NCI-H2081 treated with DMSO at 0.1 percent for 48 hours (cell line): Measurements from ENCODE around the gene CALHM3.

Experiments
- DNase-seq: peaks from one replicate; lab custom pipeline; 2025; lab: John Stamatoyannopoulos, UW

CALHM3 gene

GRCh38 chr10:103449208-103450144 is 29.6 kb downstream of the CALHM3 start:
- DNase-seq = no peak

- DNase-seq = no peak
Observed at GRCh38 chr10:103448746-103449145, 30.3 kb downstream of the CALHM3 start.

GRCh38 chr10:103447187-103447586 is 31.9 kb downstream of the CALHM3 start:
- no peak for DNase-seq

GRCh38 chr10:103445767-103446567 is 33.1 kb downstream of the CALHM3 start:
- no peak for DNase-seq

- no peak for DNase-seq
Observed at GRCh38 chr10:103445366-103445765, 33.7 kb downstream of the CALHM3 start.

GRCh38 chr10:103444478-103444877 is 34.6 kb downstream of the CALHM3 start:
- DNase-seq = no peak

- no peak for DNase-seq
Observed at GRCh38 chr10:103443475-103444185, 35.4 kb downstream of the CALHM3 start.

GRCh38 chr10:103442031-103442461 is 37.0 kb downstream of the CALHM3 start:
- DNase-seq = no peak

GRCh38 chr10:103441611-103442010 is 37.4 kb downstream of the CALHM3 start:
- DNase-seq = no peak

GRCh38 chr10:103441206-103441605 is 37.8 kb downstream of the CALHM3 start:
- no peak for DNase-seq

- DNase-seq = no peak
Observed at GRCh38 chr10:103440416-103440815, 38.6 kb downstream of the CALHM3 start.

- DNase-seq = no peak
Observed at GRCh38 chr10:103439776-103440175, 39.3 kb downstream of the CALHM3 start.

- DNase-seq = no peak
Observed at GRCh38 chr10:103433858-103434257, 45.2 kb downstream of the CALHM3 start.

GRCh38 chr10:103431902-103432301 is 47.1 kb downstream of the CALHM3 start:
- DNase-seq = no peak

GRCh38 chr10:103429647-103430046 is 49.4 kb downstream of the CALHM3 start:
- no peak for DNase-seq

- DNase-seq = no peak
Observed at GRCh38 chr10:103428989-103429643, 49.9 kb downstream of the CALHM3 start.

GRCh38 chr10:103427866-103428265 is 51.2 kb downstream of the CALHM3 start:
- DNase-seq = no peak

GRCh38 chr10:103423748-103424147 is 55.3 kb downstream of the CALHM3 start:
- DNase-seq = no peak
